GM12892 (cell line): Measurements from ENCODE around the gene ACAD9. TPM values are rescaled to one million over a fixed set of nuclear protein-coding genes. Genes with fewer than 3 reads are reported as not detected.
A peak's percentile ranks its signal among the peaks of the same experiment; 100 is the strongest.
"Not testable (repeated sequence)": the region's sequence is repeated elsewhere in the genome, so short reads cannot be mapped to it uniquely, and the experiment has no call there.

Experiments
- DNase-seq: peaks from one replicate; pipeline ENCODE4 v3.0.0; 2011; ENCODE audit not compliant: insufficient read length
- FAIRE-seq: peaks from 2 replicates; lab custom pipeline; 2011; peaks lifted over from hg19 to GRCh38; lab: Jason Lieb, UNC
- POLR2A ChIP-seq: IDR thresholded peaks from 2 replicates; pipeline ENCODE4 v1.6.1; 2011; ENCODE audit warnings: low read depth, low read length, control low read depth
- POLR2AphosphoS5 ChIP-seq: IDR thresholded peaks from 2 replicates; pipeline ENCODE4 v1.6.1; 2011; ENCODE audit warnings: low read depth, low read length, control low read depth
- TAF1 ChIP-seq: IDR thresholded peaks from 2 replicates; pipeline ENCODE4 v1.6.1; 2011; ENCODE audit warnings: low read depth, mild to moderate bottlenecking, control low read depth, low read length, borderline replicate concordance
- polyA plus RNA-seq: library from polyadenylated mRNA; unstranded; fragments of >200 nt; gene quantifications from one replicate; pipeline ENCODE4 v1.2.1, GENCODE V29; 2012; ENCODE audit warnings: missing spikeins, inconsistent platforms; ENCODE audit not compliant: missing spikeins

Gene ACAD9
- 20.8 TPM for polyA plus RNA-seq

DNA sequence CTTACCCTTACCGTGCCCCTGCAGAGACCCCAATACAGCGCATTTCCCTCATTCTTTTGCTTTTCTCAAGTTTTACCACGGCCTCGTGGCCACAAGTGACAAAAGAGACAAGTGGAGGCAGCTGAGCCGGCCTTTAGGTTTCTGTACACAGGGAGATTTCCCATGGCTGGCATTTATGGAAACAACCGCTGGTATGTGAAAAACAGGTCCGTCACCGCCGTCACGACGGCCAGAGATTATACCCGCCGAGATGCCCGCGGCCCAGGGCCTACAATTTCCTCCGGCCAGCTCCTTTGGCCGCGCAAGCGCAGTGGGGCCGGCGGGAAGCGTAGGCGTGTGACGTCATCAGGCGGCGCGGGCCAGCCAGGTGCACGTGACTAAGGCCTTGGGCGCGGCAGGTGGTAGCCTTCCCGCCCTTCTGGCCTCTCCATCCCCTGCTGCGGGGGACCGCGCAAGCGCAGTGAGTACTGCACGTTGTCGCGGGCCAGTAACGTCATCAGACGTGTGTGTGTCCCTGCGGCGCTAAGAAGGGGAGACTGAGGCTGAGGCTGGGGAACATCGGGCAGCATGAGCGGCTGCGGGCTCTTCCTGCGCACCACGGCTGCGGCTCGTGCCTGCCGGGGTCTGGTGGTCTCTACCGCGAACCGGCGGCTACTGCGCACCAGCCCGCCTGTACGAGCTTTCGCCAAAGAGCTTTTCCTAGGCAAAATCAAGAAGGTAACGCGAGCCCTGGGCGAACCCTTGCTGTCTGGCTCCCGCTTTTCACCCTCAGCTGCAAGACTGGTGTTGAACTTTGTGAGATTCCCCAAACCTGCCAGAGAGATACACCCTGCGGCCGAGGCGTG is at the start of gene ACAD9:
Gene ACAD9 (plus strand): TSS at position 496 of the 845 bp plus-strand sequence. CDS start 72 bp downstream, at position 568.
- TF ChIP-seq POLR2AphosphoS5 (peak; percentile 88), TAF1 (peak; percentile 83), POLR2A (peak; percentile 96)
- DNase-seq = peak; percentile 99
- FAIRE-seq = peak; percentile 100

- FAIRE-seq, DNase-seq: not testable (repeated sequence)
Measured at GRCh38 chr3:128829925-128830625, 49.3 kb upstream of the ACAD9 start.

GRCh38 chr3:128830762-128831161 is 48.7 kb upstream of the ACAD9 start:
- not testable (repeated sequence) for FAIRE-seq, DNase-seq

GRCh38 chr3:128832979-128833378 is 46.4 kb upstream of the ACAD9 start:
- DNase-seq, FAIRE-seq: not testable (repeated sequence)

DNA sequence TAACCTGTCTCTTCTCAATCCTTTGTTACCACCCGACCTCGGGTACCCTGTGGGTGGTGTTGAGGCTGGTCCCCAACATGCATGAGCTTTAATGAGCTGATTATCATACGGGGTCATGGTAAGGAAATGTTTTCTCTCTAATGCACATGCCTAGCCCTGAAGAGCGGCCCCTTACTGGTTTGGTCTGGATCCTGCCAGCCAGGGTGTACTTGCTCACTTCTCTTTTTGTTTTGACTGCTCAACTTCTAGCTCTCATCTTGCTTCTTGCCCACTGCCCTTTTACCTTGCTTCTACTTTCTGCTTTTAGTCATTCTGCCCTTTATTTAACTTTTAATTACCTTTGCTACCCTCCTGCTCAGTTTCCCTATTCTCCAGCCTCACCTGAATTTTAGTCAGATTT is 44.3 kb upstream of the ACAD9 start:
- DNase-seq = no peak
- no peak for FAIRE-seq
- no peak for TF ChIP-seq POLR2A
- TF ChIP-seq POLR2AphosphoS5 = no peak
- no peak for TF ChIP-seq TAF1

GRCh38 chr3:128841926-128842920 is 37.2 kb upstream of the ACAD9 start:
- TF ChIP-seq POLR2AphosphoS5 (no peak), TAF1 (no peak), POLR2A (no peak)
- FAIRE-seq = no peak
- no peak for DNase-seq

- TF ChIP-seq POLR2AphosphoS5 (no peak), TAF1 (no peak), POLR2A (no peak)
- DNase-seq (no peak), FAIRE-seq (no peak)
Measured at GRCh38 chr3:128844502-128844901, 34.9 kb upstream of the ACAD9 start.

- no peak for DNase-seq
- TF ChIP-seq POLR2AphosphoS5 (no peak), TAF1 (no peak), POLR2A (no peak)
- FAIRE-seq = no peak
Measured at GRCh38 chr3:128845119-128845777, 34.2 kb upstream of the ACAD9 start.

DNA sequence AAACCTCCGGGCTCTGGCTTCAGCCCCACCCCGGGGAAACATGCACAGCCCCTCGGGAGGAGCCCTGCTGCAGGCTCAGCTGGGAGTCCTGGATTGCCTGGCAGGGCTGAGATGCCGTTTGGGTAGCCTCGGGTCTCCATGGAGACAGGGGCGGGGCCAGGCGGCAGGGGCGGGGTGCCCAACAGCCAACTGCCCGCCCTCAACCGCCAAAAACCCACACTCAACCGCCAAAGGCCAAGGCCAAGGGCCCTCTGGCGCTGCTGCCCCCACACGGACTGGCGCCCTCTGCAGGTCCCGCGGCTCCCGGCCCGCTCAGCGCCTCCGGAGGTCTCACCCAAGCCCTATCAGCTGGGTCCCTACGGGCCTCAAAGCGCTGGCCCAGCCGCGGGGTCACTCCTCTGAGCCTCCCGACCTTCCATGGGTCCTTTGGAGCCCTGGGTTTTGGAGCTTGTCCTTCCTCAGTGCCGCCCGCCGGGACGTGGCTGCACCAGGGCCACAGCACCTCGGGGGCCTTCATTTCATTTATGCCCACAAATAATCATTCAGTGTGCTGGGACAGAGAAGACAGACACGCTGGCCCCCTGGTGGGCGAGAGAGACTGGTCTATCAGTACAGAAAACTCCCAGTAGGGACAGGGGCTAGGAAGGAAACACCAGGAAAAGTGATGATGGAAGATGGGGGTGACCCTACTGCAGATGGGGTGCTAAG is 33.5 kb upstream of the ACAD9 start:
- FAIRE-seq (peak; percentile 89), DNase-seq (peak; percentile 88)
- no peak for TF ChIP-seq POLR2AphosphoS5
- no peak; the same call in 1 of the 2 replicates for TF ChIP-seq POLR2A
- TF ChIP-seq TAF1 = no peak

DNA sequence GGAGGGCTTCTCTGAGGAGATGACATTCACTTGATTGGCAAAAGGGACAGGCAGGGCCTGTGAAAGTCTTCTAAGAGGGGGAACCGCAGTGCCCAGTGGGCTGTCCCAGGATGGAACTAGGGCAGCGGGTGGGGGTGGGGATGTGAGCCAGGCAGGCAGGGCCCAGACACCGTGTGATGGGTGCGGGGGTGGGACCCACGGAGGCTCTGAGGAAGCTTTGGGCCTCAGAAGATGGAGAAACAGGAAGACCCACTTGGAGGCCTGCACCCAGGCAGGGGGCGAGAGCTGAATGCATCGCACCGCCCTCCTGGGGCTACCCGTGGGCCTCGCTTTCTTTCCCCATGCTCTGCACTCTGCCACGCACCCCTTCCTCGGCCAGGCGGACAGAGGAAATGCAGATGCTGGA is 32.9 kb upstream of the ACAD9 start:
- DNase-seq = no peak
- no peak for FAIRE-seq

More for the DNA sequence above, 32.9 kb upstream of the ACAD9 start:
- TF ChIP-seq TAF1 (no peak), POLR2A (no peak), POLR2AphosphoS5 (no peak)
